HEK293 (cell line): ENCODE results near the gene GON7.
"Not testable (repeated sequence)": the region's sequence is repeated elsewhere in the genome, so short reads cannot be mapped to it uniquely, and the experiment has no call there.

Experiments
- CTCF ChIA-PET: fragments of 350-600 bp; formaldehyde crosslinking; extraction: SDS; loops from one replicate; lab custom pipeline; 2021; ENCODE audit warnings: antibody characterized with exemption; lab: Yijun Ruan, JAX
- POLR2A ChIA-PET: fragments of 300-600 bp; formaldehyde crosslinking; extraction: SDS; loops from one replicate; lab custom pipeline; 2020; ENCODE audit warnings: antibody characterized with exemption, inconsistent platforms; lab: Yijun Ruan, JAX
- H3K27ac ChIP-seq: fragments of 200-500 bp; sonication (Bioruptor generic); 2 replicates; pipeline ENCODE4 v1.5.1; 2014; ENCODE audit warnings: low read depth, low read length, control low read depth, inconsistent platforms; ENCODE audit errors: extremely low read depth
- H3K36me3 ChIP-seq, 2 experiments: fragments of 200-500 bp in 1 of 2; sonication (Bioruptor generic) in 1 of 2; 1 replicate in 1 of 2; 2 replicates in 1 of 2; pipeline ENCODE4 v1.5.1; 2014 to 2017; ENCODE audit warnings: inconsistent platforms in 2 of 2, low read length in 2 of 2; ENCODE audit not compliant: control insufficient read depth in 2 of 2, insufficient read depth in 1 of 2
- H3K4me1 ChIP-seq: fragments of 200-500 bp; sonication (Bioruptor generic); 2 replicates; pipeline ENCODE4 v1.5.1; 2014; ENCODE audit warnings: mild to moderate bottlenecking, low read length, inconsistent platforms; ENCODE audit not compliant: control insufficient read depth, insufficient read depth
- H3K4me3 ChIP-seq: 2 replicates; pipeline ENCODE4 v1.5.1; 2011; ENCODE audit warnings: low read depth, mild to moderate bottlenecking, control low read depth, low read length, moderate library complexity
- H3K9me3 ChIP-seq: fragments of 200-500 bp; sonication (Bioruptor generic); 2 replicates; pipeline ENCODE4 v1.5.1; 2014; ENCODE audit warnings: low read depth, low read length, inconsistent platforms; ENCODE audit not compliant: control insufficient read depth, insufficient read depth
- IKZF3 ChIP-seq: fragments of 450-650 bp; IDR thresholded peaks from 2 replicates; pipeline ENCODE4 v1.5.0; 2018; ENCODE audit warnings: missing biosample characterization, mild to moderate bottlenecking, missing genetic modification characterization, moderate library complexity
- ZNF146 ChIP-seq: fragments of 450-650 bp; formaldehyde crosslinking; IDR thresholded peaks from 2 replicates; pipeline ENCODE4 v1.5.1; 2016; ENCODE audit warnings: missing biosample characterization, missing genetic modification characterization
- ZNF157 ChIP-seq: fragments of 450-650 bp; formaldehyde crosslinking; IDR thresholded peaks from 2 replicates; pipeline ENCODE4 v1.5.1; 2016; ENCODE audit warnings: missing biosample characterization, missing genetic modification characterization
- ZNF239 ChIP-seq: fragments of 450-650 bp; formaldehyde crosslinking; IDR thresholded peaks from 2 replicates; pipeline ENCODE4 v1.5.1; 2016; ENCODE audit warnings: missing biosample characterization, missing genetic modification characterization
- ZNF350 ChIP-seq: fragments of 450-650 bp; formaldehyde crosslinking; IDR thresholded peaks from 2 replicates; pipeline ENCODE4 v1.5.0; 2017; ENCODE audit warnings: missing biosample characterization, mild to moderate bottlenecking, missing genetic modification characterization
- ZNF394 ChIP-seq: fragments of 450-650 bp; formaldehyde crosslinking; IDR thresholded peaks from 2 replicates; pipeline ENCODE4 v1.5.1; 2016; ENCODE audit warnings: missing biosample characterization, missing genetic modification characterization, mild to moderate bottlenecking, moderate library complexity, borderline replicate concordance
- ZNF600 ChIP-seq: fragments of 450-650 bp; formaldehyde crosslinking; IDR thresholded peaks from 2 replicates; pipeline ENCODE4 v1.5.1; 2016; ENCODE audit warnings: missing biosample characterization, missing genetic modification characterization
- ZNF658 ChIP-seq: fragments of 450-650 bp; formaldehyde crosslinking; IDR thresholded peaks from 2 replicates; pipeline ENCODE4; 2016; ENCODE audit warnings: missing biosample characterization, missing genetic modification characterization
- TF ChIP-seq, protein P1 (sequence below): sonication (generic); formaldehyde crosslinking; IDR thresholded peaks from 2 replicates; pipeline ENCODE4 v1.8.1; 2022; ENCODE audit warnings: mild to moderate bottlenecking, moderate library complexity, missing genetic modification reagents
- TF ChIP-seq, protein P2 (sequence below): fragments of 450-650 bp; formaldehyde crosslinking; IDR thresholded peaks from 2 replicates; pipeline ENCODE4 v1.5.1; 2017; ENCODE audit warnings: missing biosample characterization, missing genetic modification characterization
- TF ChIP-seq, protein P3 (sequence below): fragments of 450-650 bp; formaldehyde crosslinking; IDR thresholded peaks from 2 replicates; pipeline ENCODE4 v1.5.1; 2017; ENCODE audit warnings: missing biosample characterization, missing genetic modification characterization
- TF ChIP-seq, protein P4 (sequence below): IDR thresholded peaks from 2 replicates; pipeline ENCODE4 v1.6.1; 2011; ENCODE audit warnings: mild to moderate bottlenecking, low read depth, low read length, borderline replicate concordance
- TF ChIP-seq, protein P5 (sequence below): fragments of 450-650 bp; formaldehyde crosslinking; IDR thresholded peaks from 2 replicates; pipeline ENCODE4 v1.5.1; 2016; ENCODE audit warnings: missing biosample characterization, missing genetic modification characterization
- TF ChIP-seq, protein P6 (sequence below): fragments of 450-650 bp; formaldehyde crosslinking; IDR thresholded peaks from 2 replicates; pipeline ENCODE4 v1.5.1; 2016; ENCODE audit warnings: missing biosample characterization, missing genetic modification characterization
- TF ChIP-seq, protein P7 (sequence below): fragments of 450-650 bp; formaldehyde crosslinking; IDR thresholded peaks from 2 replicates; pipeline ENCODE4 v1.5.1; 2016; ENCODE audit warnings: missing biosample characterization, missing genetic modification characterization

Gene GON7

DNA sequence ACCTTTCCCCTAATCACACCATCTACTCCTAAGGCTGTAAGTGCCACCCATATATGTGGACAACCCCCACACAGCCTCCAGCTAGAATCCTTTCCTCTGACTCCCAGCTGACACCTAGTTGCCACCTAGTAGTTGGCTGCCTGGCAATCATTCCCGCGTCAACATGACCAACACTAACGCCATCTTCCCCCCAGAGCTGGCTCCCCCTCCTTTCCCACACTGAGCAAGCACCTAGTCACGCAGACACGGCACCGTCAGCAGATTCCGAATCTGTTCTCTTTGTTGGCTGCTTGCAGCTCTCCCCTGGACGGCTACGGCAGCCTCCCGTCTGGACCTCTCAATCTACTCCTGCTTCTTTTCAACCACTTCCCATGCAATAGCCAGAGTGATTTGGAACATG lies 27.9 kb upstream of the GON7 start:
- Histone ChIP-seq H3K9me3 (no peaks in the 10 kb centered on the region), H3K4me1 (0 out of 2 replicates have a peak, but pooled peaks cover 3% of the 10 kb centered on the region), H3K36me3 (peaks cover 0 to under 1% of the 10 kb centered on the region in 2 experiments; a peak in 1 of 3 replicates), H3K4me3 (no peak overlapping the region), H3K27ac (no peak overlapping the region)
- ChIA-PET CTCF (interaction anchor here (0.7 kb wide), 1 partner anchor 163 kb away, joined by 4 read pairs; no protein-coding TSS in a partner anchor), POLR2A (no interaction called here)
- TF ChIP-seq, protein P1, sequence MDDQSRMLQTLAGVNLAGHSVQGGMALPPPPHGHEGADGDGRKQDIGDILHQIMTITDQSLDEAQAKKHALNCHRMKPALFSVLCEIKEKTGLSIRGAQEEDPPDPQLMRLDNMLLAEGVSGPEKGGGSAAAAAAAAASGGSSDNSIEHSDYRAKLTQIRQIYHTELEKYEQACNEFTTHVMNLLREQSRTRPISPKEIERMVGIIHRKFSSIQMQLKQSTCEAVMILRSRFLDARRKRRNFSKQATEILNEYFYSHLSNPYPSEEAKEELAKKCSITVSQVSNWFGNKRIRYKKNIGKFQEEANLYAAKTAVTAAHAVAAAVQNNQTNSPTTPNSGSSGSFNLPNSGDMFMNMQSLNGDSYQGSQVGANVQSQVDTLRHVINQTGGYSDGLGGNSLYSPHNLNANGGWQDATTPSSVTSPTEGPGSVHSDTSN, result no peak
- TF ChIP-seq ZNF658 (tag by site-specific recombination) (no peak), ZNF157 (tag by site-specific recombination) (no peak), ZNF600 (tag by site-specific recombination) (no peak), ZNF239 (tag by site-specific recombination) (no peak), ZNF350 (no peak), ZNF394 (no peak), IKZF3 (tag by site-specific recombination) (no peak)
- TF ChIP-seq, protein P2, sequence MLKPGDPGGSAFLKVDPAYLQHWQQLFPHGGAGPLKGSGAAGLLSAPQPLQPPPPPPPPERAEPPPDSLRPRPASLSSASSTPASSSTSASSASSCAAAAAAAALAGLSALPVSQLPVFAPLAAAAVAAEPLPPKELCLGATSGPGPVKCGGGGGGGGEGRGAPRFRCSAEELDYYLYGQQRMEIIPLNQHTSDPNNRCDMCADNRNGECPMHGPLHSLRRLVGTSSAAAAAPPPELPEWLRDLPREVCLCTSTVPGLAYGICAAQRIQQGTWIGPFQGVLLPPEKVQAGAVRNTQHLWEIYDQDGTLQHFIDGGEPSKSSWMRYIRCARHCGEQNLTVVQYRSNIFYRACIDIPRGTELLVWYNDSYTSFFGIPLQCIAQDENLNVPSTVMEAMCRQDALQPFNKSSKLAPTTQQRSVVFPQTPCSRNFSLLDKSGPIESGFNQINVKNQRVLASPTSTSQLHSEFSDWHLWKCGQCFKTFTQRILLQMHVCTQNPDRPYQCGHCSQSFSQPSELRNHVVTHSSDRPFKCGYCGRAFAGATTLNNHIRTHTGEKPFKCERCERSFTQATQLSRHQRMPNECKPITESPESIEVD (tag by site-specific recombination), result no peak
- TF ChIP-seq, protein P3, sequence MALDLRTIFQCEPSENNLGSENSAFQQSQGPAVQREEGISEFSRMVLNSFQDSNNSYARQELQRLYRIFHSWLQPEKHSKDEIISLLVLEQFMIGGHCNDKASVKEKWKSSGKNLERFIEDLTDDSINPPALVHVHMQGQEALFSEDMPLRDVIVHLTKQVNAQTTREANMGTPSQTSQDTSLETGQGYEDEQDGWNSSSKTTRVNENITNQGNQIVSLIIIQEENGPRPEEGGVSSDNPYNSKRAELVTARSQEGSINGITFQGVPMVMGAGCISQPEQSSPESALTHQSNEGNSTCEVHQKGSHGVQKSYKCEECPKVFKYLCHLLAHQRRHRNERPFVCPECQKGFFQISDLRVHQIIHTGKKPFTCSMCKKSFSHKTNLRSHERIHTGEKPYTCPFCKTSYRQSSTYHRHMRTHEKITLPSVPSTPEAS, result no peak
- TF ChIP-seq, protein P4, sequence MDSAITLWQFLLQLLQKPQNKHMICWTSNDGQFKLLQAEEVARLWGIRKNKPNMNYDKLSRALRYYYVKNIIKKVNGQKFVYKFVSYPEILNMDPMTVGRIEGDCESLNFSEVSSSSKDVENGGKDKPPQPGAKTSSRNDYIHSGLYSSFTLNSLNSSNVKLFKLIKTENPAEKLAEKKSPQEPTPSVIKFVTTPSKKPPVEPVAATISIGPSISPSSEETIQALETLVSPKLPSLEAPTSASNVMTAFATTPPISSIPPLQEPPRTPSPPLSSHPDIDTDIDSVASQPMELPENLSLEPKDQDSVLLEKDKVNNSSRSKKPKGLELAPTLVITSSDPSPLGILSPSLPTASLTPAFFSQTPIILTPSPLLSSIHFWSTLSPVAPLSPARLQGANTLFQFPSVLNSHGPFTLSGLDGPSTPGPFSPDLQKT, result no peak
- TF ChIP-seq, protein P5, sequence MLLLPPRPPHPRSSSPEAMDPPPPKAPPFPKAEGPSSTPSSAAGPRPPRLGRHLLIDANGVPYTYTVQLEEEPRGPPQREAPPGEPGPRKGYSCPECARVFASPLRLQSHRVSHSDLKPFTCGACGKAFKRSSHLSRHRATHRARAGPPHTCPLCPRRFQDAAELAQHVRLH, result no peak
- TF ChIP-seq, protein P6, sequence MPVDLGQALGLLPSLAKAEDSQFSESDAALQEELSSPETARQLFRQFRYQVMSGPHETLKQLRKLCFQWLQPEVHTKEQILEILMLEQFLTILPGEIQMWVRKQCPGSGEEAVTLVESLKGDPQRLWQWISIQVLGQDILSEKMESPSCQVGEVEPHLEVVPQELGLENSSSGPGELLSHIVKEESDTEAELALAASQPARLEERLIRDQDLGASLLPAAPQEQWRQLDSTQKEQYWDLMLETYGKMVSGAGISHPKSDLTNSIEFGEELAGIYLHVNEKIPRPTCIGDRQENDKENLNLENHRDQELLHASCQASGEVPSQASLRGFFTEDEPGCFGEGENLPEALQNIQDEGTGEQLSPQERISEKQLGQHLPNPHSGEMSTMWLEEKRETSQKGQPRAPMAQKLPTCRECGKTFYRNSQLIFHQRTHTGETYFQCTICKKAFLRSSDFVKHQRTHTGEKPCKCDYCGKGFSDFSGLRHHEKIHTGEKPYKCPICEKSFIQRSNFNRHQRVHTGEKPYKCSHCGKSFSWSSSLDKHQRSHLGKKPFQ (tag by site-specific recombination), result no peak

DNA sequence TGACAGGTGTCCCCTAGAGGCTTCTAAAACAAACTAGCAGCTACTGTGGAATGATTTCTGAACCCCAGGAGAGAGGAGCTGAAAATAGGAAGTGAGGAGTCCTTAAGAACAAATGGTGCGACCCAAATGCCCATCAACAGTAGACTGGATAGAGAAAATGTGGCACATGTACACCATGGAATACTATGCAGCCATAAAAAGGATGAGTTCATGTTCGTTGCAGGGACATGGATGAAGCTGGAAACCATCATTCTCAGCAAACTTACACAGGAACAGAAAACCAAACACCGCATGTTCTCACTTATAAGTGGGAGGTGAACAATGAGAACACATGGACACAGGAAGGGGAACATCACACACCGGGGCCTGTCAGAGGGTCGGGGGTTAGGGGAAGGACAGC lies 26.2 kb upstream of the GON7 start:
- POLR2A ChIA-PET, H3K4me1 ChIP-seq, H3K27ac ChIP-seq, H3K9me3 ChIP-seq, H3K4me3 ChIP-seq: not testable (repeated sequence)
- peak; percentile 95 for TF ChIP-seq ZNF146 (tag by site-specific recombination)
- TF ChIP-seq, protein P7, sequence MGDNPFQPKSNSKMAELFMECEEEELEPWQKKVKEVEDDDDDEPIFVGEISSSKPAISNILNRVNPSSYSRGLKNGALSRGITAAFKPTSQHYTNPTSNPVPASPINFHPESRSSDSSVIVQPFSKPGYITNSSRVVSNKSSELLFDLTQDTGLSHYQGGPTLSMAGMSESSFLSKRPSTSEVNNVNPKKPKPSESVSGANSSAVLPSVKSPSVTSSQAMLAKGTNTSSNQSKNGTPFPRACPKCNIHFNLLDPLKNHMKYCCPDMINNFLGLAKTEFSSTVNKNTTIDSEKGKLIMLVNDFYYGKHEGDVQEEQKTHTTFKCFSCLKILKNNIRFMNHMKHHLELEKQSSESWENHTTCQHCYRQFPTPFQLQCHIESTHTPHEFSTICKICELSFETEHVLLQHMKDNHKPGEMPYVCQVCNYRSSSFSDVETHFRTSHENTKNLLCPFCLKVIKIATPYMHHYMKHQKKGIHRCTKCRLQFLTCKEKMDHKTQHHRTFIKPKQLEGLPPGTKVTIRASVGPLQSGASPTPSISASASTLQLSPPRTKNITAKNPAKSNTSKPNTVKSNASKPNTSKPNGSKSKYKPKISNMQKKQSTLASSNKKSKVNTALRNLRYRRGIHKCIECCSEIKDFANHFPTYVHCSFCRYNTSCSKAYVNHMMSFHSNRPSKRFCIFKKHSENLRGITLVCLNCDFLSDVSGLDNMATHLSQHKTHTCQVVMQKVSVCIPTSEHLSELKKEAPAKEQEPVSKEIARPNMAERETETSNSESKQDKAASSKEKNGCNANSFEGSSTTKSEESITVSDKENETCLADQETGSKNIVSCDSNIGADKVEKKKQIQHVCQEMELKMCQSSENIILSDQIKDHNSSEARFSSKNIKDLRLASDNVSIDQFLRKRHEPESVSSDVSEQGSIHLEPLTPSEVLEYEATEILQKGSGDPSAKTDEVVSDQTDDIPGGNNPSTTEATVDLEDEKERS (tag by site-specific recombination), result peak; percentile 55; the same call in 1 of the 2 replicates
- CTCF ChIA-PET, result interaction anchor here (0.6 to 1.3 kb wide), 3 partner anchors 281 to 507 kb away, joined by 3 to 5 read pairs (median 3); no protein-coding TSS in a partner anchor
- peaks cover 6 to 15% of the 10 kb centered on the region in 2 experiments; a peak in 2 of 3 replicates for H3K36me3 ChIP-seq
